HG03565 (cell line): ENCODE data around the gene MAGIX.
A peak's percentile ranks its signal among the peaks of the same experiment; 100 is the strongest.

ENCODE experiments used
- ATAC-seq: cut with Tn5 transposase; IDR thresholded peaks from one replicate; pipeline ENCODE4 v1.9.1; 2021; ENCODE audit warnings: mild to moderate bottlenecking, moderate library complexity; ENCODE audit not compliant: unreplicated experiment

Gene MAGIX

DNA sequence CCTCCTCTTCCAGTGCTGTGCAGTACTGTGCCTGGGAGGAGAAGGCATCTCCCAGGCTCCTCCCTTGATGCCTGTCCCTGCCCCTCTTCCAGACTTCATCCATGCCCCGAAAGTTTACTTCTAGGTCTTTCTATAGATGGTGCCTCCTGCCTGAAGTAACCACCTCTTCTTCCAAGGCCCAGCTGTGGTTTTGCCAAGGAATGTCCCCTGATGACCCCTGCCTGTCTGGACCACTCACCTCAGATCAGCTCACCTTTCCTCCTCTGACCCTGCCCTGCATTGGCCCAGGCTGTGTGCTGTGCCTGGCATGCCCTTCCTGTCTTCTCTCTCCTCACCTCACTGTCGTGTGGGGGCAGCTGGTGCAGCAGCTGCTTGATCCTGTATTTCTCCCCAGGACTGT is 16.8 kb downstream of the MAGIX start:
- no peak for ATAC-seq

- ATAC-seq: no peak
These were observed 21.2 kb downstream of the MAGIX start for GRCh38 chrX:49183701-49184281.

DNA sequence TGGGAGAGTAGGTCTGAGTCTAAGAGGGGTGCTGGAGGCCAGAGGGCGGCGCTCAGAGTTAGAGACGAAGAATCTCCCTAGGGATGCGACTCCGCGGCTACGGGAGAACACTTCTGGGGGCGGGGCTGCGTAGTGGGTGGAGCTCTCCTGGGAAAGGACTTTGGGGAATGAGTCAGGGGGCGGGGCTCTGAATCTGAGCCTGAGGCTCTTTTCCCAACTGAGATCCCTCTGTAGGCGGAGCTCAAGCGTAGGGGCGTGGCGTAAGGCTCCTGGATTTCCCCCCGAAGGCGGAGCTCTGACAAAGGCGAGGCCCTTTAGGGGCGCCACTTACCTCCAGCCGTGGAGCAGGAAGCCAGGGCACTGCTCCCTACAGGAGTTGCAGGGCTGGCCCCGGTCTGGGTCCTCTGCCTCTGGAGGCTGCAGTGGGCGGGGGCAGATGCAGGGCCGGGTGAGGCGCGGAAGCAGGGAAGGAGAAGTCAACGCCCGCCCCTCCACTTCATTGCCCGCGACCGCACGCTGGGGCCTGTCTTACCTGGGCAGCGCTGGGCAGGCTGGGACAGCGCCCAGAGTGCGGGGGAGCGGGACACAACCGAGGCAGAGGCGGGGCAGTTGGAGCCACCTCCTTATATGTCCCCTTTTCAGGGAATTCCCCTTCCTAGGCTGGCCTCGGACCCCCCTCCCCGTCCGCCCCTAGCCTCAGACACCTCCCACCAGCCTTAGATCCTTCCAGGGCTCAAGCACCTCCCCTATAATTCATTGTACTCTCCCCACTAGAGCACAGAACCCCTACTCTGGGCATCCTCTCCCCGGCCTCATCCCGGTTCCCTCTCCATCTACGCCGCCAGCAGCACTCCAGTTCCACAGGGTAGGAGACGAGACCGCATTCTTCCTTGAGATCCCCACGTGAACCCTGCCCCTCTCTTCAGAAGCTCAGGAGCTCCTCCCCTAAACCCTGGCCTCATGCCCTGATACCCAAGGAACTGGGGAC is 22.0 kb downstream of the MAGIX start:
- no peak for ATAC-seq

- ATAC-seq: no peak
These were observed 23.8 kb downstream of the MAGIX start, which contains the start of gene PRICKLE3 for GRCh38 chrX:49186125-49187027. TSS of gene PRICKLE3 (minus strand) at chrX:49186373. CDS start at chrX:49186297, 76 bp downstream.

DNA sequence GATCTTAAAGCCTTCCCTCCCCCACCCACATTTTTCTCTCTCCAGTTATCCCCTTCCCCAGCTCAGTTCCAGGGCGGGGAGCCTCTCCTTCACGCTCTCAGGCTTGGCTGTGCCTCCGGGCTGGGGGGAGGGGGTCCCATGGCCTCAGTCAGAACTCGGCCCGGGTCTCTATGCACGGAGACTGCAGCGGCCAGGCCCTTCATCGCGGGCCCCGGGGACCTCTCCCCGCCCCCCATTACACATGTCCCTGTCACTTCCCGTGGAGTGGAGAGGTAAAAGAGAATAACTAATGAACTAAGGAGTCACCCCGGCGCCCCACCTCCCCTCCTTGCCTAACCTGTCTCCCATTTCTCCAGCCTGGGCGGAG is 24.5 kb downstream of the MAGIX start:
- no peak for ATAC-seq

DNA sequence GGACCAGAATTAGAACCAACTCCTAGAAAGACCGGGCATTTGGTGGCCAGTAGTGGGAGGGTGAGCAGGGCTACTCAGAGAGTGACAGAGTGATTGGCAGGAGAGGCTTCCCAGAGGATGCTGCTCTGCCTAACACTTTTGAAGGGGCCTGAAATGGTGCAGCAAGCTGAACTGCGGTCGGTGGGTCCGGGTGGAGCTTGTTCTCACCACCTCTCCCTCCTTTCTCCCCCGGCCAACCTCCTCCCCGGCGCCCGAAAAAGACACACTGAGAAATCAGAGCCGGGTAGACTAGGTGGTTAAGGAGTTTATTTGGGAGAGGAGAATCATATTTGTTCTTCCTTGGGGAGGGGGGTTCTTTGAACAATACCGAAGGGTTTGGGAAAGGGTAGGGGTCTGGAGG is 25.0 kb downstream of the MAGIX start:
- no peak for ATAC-seq

DNA sequence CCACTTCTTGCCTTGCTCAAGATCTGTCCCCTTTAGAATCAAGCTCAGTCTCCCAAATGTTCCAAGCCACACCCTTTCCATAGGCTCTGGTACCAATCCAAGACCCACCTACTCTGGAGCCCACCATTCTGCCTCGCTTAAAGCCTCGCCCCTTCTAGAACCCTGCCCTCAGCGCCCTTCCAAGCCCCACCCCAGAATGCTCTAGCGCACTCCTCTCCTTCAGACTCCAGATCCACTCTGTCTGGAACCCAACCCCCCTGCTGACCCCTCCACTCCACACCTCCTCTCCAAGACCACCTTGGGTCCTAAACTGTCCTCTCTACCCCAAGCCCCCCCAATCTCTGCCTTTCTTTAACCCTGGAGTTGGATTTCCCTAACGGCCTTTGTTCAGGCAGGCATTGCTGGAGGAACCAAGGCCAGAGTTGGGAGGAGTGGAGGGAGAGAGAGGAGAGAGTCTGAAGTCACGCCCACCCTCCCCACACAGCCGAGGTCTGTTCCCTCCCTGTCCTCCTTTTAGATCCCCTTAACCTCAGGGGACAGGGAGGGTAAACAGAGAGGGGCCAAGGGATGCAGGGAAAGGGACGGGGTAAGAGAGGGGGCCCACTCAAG is 26.0 kb downstream of the MAGIX start:
- ATAC-seq: no peak

DNA sequence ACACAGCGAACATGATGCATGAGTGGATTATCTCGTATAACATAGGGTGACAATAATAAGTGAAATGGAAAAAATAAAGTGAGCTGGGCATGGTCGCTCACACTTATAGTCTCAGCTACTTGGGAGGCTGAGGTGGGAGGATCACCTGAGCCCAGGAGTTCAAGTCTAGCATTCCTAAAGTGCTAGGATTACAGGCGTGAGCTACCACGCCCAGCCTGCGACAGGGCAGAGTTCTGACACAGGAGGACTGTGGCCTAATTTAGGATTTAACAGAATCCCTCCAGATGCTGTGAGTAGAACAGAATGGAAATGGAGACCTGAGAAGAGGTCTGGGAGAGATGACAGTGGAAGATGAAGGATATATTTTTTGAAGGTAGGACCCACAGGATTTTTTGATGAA is 27.0 kb downstream of the MAGIX start:
- no peak for ATAC-seq

DNA sequence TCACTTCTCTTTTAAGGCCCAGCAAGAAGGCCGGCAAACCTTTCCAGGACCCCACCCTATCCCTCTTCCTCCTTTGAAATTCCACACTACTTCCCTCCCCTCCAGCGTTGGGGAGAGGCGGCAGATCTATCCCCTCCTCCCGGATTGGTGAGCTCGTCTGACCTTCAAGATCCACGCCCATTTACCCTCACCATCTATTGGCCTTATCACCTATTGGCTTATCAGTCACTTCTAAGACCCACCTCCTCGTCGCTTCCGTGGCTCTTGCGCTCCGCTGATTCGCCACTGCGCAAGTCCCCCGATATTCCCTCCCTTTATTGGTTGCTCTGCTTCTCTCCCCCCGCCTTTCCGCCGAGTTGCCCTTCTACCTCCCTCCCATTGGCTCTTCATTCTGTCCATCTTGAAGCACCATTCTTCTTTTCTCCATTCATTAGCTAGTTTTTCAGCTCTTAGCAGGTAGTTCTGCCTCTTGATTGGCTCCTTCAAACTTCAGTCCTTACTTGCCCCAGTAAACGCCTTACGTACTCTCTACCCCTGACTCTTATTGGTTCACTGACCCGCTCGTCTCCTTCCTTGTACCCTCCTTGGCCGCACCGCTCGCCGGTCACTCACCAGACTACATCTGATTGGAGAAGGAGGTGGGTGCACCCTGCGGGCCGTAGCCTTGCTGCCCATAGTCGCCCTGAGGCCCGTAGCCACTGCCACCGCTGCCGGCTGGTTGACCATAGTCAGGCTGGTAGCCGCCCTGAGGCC is 28.4 kb downstream of the MAGIX start:
- peak; percentile 90 for ATAC-seq

DNA sequence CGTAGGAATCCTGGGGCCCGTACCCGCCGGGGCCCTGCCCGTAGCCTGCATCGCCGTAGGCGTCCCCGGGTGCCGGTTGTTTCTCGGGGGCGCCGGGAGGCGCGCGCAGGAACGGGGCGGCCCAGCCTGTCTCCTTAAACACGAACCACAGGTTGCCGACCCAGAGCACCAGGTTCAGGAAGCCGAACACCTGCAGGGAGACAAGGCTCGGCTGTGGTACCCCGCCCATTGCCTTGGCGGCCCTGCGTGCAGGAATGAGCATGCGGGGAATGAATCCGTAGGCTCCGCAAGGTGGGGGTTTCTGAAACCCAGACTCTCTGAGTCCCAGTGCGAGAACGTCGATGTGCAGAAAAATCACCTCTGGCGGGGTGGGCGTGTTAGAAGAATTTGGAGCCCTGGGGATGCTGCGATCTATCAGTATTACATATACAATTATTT is 29.0 kb downstream of the MAGIX start:
- peak; percentile 7 for ATAC-seq

DNA sequence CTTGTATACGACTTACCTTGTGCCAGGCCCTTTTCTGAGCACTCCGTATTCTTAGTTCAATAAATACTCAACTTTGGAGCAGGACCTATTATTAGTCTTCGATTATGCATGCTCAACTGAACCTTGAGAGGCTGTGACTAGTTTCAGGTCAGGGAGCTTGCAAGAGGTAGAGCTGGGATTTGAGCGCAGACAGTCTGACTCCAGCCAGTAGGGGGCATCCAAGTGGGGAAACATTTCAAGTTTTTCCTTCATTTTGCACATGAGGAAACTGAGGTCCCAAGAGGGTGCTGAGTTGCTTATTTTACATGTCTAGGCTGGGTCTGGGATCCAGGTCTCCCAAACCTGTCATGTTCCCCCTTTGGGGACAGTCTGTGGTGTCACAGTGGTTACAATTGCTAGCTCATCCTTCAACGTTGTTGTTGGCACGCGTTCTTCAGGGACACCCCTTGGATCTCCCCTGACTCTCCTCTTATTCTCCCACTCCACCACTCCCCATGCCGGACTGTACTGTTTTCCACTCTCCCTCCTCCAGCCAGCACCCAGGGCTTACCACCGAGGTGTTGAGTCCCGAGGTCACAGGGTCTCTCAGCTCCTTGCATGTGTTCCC is 30.3 kb downstream of the MAGIX start:
- ATAC-seq: no peak

- ATAC-seq: no peak
These were observed 31.0 kb downstream of the MAGIX start for GRCh38 chrX:49193542-49193964.

- ATAC-seq: no peak
These were observed 35.1 kb downstream of the MAGIX start for GRCh38 chrX:49197543-49198087.

GRCh38 chrX:49198540-49199314 is 36.2 kb downstream of the MAGIX start:
- no peak for ATAC-seq

DNA sequence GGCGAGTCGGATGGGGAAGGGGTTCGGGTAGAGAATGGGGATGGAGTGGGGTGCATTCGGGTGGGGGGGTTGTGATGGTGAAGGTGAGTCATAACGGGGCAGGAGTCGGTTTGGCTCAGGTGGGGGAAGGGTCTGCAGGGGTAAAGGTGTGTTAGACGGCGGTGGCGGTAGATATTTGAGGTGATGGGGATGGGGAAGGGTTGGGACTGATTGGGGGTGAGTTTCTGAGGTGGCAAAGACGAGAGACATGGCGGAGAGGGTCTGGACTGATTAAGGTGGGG is 36.7 kb downstream of the MAGIX start:
- ATAC-seq: no peak

- peak; percentile 97 for ATAC-seq
These were observed 37.6 kb downstream of the MAGIX start, which contains the start of gene SYP for GRCh38 chrX:49199906-49200771. TSS of gene SYP (minus strand) at chrX:49200193. CDS start at chrX:49200186, 7 bp downstream.

- ATAC-seq: no peak
These were observed 39.5 kb downstream of the MAGIX start for GRCh38 chrX:49202022-49202421.

DNA sequence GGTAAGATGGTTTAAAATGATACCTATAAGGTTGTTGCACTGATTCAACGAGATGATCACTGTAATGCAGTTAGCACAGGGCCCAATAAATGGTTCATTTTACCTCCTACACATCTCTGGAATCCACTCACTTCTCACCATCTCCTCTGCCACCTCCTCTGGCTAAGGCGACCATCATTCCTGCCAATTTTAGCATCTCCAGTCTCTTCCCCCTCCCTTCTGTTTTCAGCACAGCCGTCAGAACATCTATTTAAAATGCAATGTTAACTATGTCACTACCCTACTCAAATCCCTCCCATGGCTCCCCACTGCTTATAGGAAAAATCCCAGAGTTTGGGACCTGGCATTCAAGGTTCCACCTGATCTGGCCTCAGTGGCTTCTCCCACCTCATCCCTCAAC is 41.0 kb downstream of the MAGIX start:
- no peak for ATAC-seq
